OCI-LY3 (cell line): Measurements from ENCODE around the gene VAV2.

Experiments used
- EZH2phosphoT487 ChIP-seq: fragments of 200-600 bp; shearing (Covaris generic); IDR thresholded peaks from 2 replicates; pipeline ENCODE4 v1.6.1; 2018; ENCODE audit warnings: antibody characterized with exemption, mixed run types, low read depth
- TF ChIP-seq, protein P1 (sequence below): fragments of 200-600, 300-600 bp; sonication (generic); IDR thresholded peaks from 2 replicates; pipeline ENCODE4 v1.5.1; 2014; ENCODE audit warnings: antibody characterized with exemption, low read length, low read depth

DNA sequence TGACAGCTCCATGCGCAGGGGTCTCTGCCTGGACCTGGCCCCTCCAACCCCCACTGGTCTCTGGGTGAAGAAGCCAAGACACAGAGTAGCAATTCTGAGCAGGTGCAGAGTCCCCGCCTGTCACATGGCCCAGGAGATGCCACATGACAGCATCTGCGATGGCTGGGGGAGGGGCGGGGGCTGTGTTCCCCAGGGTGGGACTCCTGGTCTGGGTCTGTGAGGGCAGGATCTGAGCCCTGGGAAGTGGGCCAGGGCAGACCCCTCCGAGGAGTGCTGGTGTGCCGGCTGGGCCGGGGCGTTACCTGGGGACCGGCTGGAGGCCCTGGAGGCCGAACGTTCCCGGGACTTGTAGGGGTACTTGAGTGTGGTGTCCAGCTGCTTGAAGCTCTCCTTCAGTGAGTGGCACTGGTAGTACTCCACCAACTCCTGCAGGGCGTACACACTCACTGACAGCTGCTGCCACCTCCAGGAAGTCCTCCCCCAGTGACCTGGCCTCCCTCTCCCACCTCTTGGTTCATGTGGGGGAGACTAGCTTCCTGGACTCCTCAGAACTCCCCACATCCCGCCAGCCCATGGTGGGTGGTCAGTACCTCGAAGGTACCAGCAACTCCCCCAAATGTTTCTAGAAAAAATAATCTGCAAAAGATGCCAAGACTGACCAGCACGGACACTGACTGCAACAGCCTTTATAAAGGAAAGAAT is 221.9 kb downstream of the VAV2 start:
- TF ChIP-seq, protein P1, sequence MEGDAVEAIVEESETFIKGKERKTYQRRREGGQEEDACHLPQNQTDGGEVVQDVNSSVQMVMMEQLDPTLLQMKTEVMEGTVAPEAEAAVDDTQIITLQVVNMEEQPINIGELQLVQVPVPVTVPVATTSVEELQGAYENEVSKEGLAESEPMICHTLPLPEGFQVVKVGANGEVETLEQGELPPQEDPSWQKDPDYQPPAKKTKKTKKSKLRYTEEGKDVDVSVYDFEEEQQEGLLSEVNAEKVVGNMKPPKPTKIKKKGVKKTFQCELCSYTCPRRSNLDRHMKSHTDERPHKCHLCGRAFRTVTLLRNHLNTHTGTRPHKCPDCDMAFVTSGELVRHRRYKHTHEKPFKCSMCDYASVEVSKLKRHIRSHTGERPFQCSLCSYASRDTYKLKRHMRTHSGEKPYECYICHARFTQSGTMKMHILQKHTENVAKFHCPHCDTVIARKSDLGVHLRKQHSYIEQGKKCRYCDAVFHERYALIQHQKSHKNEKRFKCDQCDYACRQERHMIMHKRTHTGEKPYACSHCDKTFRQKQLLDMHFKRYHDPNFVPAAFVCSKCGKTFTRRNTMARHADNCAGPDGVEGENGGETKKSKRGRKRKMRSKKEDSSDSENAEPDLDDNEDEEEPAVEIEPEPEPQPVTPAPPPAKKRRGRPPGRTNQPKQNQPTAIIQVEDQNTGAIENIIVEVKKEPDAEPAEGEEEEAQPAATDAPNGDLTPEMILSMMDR, result no peak
- TF ChIP-seq EZH2phosphoT487, result no peak
